Prostate gland (tissue), 2 donors: ENCODE results near the gene ANTXRL. TPM values are rescaled to one million over a fixed set of nuclear protein-coding genes. Genes with fewer than 3 reads are reported as not detected.
"Not testable (repeated sequence)": the region's sequence is repeated elsewhere in the genome, so short reads cannot be mapped to it uniquely, and the experiment has no call there.

Experiments
- DNase-seq: peaks from one replicate; pipeline ENCODE4 v3.0.0-alpha.2; 2019; ENCODE audit warnings: low spot score
- H3K27ac ChIP-seq, 2 donors: fragments of 200-600 bp; sonication (generic); 2 replicates each; pipeline ENCODE4 v1.5.1; 2017 to 2019
- H3K27me3 ChIP-seq: fragments of 200-600 bp; sonication (generic); replicated peaks from 2 replicates; pipeline ENCODE4 v1.5.1; 2019; ENCODE audit not compliant: insufficient read depth
- H3K36me3 ChIP-seq, 2 donors: fragments of 200-600 bp; sonication (generic); 1 replicate in 1 of 2; 2 replicates in 1 of 2; pipeline versions ENCODE4 v1.5.1 to v1.8.1; 2017 to 2019
- H3K4me1 ChIP-seq: fragments of 200-600 bp; sonication (generic); replicated peaks from 2 replicates; pipeline ENCODE4 v1.5.1; 2019
- H3K4me3 ChIP-seq, 2 donors: fragments of 200-600 bp; sonication (generic); 2 replicates each; pipeline ENCODE4 v1.5.1; 2017 to 2019
- H3K9me3 ChIP-seq: fragments of 200-600 bp; sonication (generic); 2 replicates; pipeline ENCODE4 v1.5.1; 2017
- POLR2A ChIP-seq: fragments of 450-650 bp; IDR thresholded peaks from one replicate; pipeline ENCODE4 v1.6.1; 2016; ENCODE audit warnings: antibody characterized with exemption, mild to moderate bottlenecking
- POLR2AphosphoS5 ChIP-seq: sonication (generic); formaldehyde crosslinking; IDR thresholded peaks from one replicate; pipeline ENCODE4 v1.6.1; 2017; ENCODE audit warnings: antibody characterized with exemption
- WGBS: methylation state at CpG from one replicate; pipeline ENCODE4 v1.1.5; 2018; 5-methylcytosine and 5-hydroxymethylcytosine counted together
- intact Hi-C: fragments of 100-400 bp; cut with DNase I; formaldehyde crosslinking; loops from one replicate; pipeline ENCODE4 v1.14.2; 2022
- total RNA-seq, 2 donors: library from RNA; depleted of rRNA; stranded (reverse); fragments of >200 nt; gene quantifications; one replicate each; pipeline ENCODE4 v1.1.0, GENCODE V29; 2016
- TF ChIP-seq, protein P1 (sequence below), 4 experiments: fragments of 200-600 bp in 2 of 4; fragments of 450-650 bp in 2 of 4; sonication (generic) in 2 of 4; IDR thresholded peaks; 1 replicate in 3 of 4; 2 replicates in 1 of 4; pipeline ENCODE4 v1.5.1; 2016 to 2019; ENCODE audit warnings: antibody characterized with exemption in 4 of 4, mild to moderate bottlenecking in 2 of 4, moderate library complexity in 2 of 4

The ANTXRL gene
- total RNA-seq, 2 donors from 2014 or later = 3.4 TPM; not detected in 1

DNA sequence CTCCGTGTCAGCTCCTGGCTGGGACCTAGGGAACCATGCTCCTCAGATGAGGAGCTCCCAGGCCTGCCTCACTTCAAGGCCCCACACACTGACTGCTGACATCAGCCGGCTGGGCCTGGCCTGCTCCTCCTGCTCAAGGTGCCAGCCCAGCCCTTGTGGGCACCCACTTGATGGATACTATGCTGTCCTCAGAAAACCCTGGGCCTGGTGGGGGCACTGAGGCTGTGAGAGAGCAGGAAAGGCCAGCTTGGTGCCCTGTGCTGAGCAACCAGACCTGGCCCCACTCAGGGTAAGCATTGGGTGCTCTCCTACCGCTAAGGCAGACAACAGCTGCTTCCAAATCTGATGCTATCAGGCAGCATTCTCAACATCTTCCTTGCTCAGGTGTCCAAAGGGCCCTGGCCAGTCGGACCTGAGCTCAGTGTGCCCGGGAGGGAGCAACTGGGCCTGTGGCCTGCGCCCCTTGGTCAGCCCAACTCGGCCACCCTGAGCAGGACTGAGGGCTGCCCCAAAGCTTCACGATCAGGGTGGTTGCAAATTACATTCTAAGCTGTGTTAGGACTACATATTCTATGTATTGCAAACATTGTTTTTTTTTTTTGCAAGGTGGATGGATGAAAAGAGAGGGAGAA lies 21.9 kb upstream of the ANTXRL start:
- Histone ChIP-seq H3K4me1 (no peaks in the 10 kb centered on the region), H3K27me3 (no peaks in the 10 kb centered on the region), H3K36me3 (no peaks in the 10 kb centered on the region), H3K4me3 (no peak overlapping the region), H3K9me3 (no peaks in the 10 kb centered on the region), H3K27ac (no peak overlapping the region)
- intact Hi-C loops = no loop called here
- WGBS = 93% methylated on average over 8 of the region's 8 CpGs
- DNase-seq = no peak
- TF ChIP-seq POLR2AphosphoS5 (no peak), POLR2A (no peak)
- TF ChIP-seq, protein P1, sequence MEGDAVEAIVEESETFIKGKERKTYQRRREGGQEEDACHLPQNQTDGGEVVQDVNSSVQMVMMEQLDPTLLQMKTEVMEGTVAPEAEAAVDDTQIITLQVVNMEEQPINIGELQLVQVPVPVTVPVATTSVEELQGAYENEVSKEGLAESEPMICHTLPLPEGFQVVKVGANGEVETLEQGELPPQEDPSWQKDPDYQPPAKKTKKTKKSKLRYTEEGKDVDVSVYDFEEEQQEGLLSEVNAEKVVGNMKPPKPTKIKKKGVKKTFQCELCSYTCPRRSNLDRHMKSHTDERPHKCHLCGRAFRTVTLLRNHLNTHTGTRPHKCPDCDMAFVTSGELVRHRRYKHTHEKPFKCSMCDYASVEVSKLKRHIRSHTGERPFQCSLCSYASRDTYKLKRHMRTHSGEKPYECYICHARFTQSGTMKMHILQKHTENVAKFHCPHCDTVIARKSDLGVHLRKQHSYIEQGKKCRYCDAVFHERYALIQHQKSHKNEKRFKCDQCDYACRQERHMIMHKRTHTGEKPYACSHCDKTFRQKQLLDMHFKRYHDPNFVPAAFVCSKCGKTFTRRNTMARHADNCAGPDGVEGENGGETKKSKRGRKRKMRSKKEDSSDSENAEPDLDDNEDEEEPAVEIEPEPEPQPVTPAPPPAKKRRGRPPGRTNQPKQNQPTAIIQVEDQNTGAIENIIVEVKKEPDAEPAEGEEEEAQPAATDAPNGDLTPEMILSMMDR (IDR thresholded peaks at IDR 0.05) = no peak

DNA sequence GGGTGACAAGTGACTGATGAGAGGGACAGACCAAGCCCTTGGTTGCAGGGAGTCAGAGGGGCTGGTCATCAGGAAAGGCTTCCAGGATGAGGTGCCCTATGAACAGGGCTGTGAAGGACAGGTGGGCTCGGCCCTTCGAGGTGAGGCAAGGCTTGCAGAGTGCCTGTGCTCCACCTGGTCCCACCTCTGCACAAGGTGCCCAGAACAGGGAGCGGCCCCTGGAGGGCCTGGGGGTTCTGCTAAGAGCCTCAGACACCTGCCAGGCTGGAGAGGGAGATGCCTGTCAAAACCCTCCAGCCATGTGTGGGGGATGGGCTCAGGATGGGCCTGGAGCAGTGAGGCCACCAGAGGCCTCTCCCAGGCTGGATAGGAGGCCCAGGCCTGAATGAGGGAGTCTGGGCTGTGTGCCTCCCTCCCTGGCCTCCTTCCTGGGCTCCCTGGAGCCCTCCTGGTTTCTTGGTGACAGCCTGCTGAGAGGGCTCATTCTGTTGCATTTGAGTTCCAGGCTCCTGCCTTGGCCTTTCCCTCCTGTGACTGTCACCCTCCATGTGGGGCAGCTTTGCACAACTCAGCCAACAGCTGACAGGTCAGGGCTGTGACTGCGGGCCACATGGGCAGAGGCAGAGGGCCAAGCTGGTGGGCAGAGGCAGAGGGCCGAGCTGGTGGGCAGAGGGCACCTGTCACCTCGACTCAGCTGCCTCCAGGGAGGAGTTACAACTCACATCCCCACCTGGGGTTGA lies 21.1 kb upstream of the ANTXRL start:
- intact Hi-C loops, H3K4me1 ChIP-seq, H3K27me3 ChIP-seq, H3K9me3 ChIP-seq, H3K4me3 ChIP-seq, DNase-seq, H3K27ac ChIP-seq, H3K36me3 ChIP-seq: not testable (repeated sequence)
- WGBS = 78% methylated on average over 6 of the region's 6 CpGs

DNA sequence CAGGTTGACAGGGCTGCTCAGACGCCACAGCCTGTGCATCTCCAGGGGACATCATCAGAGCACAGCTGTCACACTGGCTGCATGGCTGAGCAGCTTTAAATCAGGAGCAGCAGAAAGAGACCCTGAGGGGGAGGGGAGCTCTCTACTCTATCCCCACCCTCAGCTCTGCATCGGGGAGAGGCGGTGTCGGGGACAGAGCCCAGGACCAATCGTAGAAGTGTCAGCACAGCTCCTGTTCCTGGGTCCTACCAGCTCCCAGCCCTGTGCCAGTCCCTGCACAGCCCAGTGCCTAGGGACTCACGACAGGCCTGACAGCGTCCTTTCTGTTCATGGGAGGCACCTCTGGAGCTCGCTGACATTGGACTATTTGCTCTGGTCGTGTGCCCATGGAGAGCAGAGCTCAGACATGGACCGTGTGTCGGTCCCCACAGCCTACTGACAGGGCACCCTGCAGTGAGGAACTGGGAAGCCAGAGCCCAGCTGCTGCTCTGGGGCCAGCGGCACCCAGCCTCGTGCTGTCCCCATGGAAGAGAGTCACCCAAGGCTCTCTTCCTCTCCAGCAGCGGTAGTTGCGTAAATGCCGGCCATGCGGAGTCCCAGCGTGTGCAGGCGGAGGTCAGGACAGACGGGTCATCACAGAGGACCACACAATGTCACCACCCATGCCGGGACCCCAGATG lies 20.4 kb upstream of the ANTXRL start:
- no peak for DNase-seq

DNA sequence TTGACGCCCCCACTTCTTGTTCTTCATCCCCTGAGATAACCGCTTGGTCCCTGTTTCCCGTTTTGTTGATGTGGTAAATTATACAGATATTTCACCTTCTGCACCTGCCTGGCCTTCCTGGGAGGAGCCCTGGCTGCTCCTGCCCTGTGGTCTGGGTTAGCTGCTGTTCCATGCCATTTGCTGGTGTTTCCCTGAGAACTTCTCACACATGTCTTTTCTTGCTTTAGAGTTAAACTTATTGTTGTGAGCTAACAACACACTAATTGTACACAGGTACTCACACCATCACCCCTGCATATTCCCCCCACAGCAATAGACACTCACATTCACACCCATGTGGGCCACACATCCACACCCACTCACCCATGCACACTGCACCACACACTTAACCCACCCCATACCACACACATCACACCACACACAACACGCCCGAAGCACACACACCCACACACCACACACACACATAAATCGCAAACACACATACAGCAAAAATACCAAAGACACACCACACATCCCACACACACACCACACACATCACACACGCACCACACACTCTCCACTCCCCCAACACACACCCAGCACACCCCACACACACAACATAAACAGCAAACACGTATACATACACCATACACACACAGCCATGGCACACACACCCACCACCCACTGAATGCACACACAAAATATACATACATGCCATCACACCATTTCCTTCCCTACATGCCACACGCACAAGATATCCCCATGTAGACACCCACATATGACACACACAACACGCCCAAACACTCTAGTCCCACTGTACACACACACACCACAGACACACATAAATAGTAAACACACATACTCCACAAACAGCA lies 19.4 kb upstream of the ANTXRL start:
- WGBS = 87% methylated on average over 10 of the region's 10 CpGs
- no peaks in the 10 kb centered on the region for H3K27me3 ChIP-seq
- intact Hi-C loops = no loop called here
- H3K4me3 ChIP-seq = no peak overlapping the region
- TF ChIP-seq POLR2AphosphoS5 = no peak
- no peak for TF ChIP-seq POLR2A
- TF ChIP-seq, protein P1 (IDR thresholded peaks at IDR 0.05) = no peak
- no peaks in the 10 kb centered on the region for H3K4me1 ChIP-seq
- DNase-seq = no peak
- no peaks in the 10 kb centered on the region for H3K36me3 ChIP-seq
- H3K27ac ChIP-seq = no peak overlapping the region
- no peaks in the 10 kb centered on the region for H3K9me3 ChIP-seq

More for the DNA sequence above, 20.4 kb upstream of the ANTXRL start:
- 77% methylated on average over 21 of the region's 21 CpGs for WGBS
- Histone ChIP-seq H3K4me3 (no peak overlapping the region), H3K4me1 (no peaks in the 10 kb centered on the region), H3K27ac (no peak overlapping the region), H3K36me3 (no peaks in the 10 kb centered on the region), H3K9me3 (no peaks in the 10 kb centered on the region), H3K27me3 (no peaks in the 10 kb centered on the region)
- TF ChIP-seq, protein P1 (IDR thresholded peaks at IDR 0.05) = no peak
- TF ChIP-seq POLR2AphosphoS5 (no peak), POLR2A (no peak)
- intact Hi-C loops = no loop called here
